HEK293 (cell line): ENCODE data around the gene IDH3B.

Source experiments
- TF ChIP-seq, protein P1 (sequence below): fragments of 450-650 bp; formaldehyde crosslinking; IDR thresholded peaks from 2 replicates; pipeline ENCODE4 v1.5.1; 2016; ENCODE audit warnings: missing biosample characterization, missing genetic modification characterization, borderline replicate concordance
- TF ChIP-seq, protein P2 (sequence below): fragments of 450-650 bp; formaldehyde crosslinking; IDR thresholded peaks from 2 replicates; pipeline ENCODE4 v1.5.1; 2016; ENCODE audit warnings: missing biosample characterization, missing genetic modification characterization

DNA sequence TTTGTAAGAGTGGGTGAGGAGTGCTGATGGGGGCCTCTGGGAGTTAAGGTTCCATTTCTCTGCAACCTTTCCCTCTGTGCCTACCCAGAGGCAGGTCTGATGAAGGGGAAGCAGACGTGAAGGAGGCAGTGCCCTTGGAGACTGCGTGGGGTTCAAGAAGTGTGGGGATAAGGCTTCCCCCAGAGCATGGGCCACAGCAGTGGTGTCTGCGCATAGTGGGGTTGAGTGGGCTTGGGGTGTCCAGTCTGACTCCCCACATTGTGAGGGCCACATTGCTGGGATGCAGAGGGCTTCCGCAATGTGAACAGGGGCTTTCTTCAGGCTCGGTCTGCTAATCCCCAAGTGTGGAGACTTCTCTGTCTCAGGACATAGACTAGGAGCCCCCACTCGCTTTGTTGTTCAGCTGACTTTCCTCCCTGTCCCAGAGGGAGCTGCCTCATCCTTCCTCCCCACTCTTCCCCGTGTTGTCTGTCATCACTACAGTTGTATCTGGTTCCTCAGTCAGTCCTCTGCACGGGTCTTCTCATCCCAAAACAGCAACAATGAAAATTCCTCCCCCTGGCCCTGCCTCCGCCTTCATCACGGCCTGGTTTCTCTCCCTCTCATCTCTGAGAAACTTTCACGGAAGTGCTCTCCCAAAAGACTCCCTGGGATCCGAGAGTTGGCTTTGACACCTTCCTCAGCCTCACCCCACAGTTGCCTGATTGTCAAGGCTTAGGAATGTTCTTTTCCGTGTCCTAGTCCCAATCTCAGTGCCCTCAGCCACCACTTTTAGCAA is 31.4 kb upstream of the IDH3B start:
- TF ChIP-seq, protein P1, sequence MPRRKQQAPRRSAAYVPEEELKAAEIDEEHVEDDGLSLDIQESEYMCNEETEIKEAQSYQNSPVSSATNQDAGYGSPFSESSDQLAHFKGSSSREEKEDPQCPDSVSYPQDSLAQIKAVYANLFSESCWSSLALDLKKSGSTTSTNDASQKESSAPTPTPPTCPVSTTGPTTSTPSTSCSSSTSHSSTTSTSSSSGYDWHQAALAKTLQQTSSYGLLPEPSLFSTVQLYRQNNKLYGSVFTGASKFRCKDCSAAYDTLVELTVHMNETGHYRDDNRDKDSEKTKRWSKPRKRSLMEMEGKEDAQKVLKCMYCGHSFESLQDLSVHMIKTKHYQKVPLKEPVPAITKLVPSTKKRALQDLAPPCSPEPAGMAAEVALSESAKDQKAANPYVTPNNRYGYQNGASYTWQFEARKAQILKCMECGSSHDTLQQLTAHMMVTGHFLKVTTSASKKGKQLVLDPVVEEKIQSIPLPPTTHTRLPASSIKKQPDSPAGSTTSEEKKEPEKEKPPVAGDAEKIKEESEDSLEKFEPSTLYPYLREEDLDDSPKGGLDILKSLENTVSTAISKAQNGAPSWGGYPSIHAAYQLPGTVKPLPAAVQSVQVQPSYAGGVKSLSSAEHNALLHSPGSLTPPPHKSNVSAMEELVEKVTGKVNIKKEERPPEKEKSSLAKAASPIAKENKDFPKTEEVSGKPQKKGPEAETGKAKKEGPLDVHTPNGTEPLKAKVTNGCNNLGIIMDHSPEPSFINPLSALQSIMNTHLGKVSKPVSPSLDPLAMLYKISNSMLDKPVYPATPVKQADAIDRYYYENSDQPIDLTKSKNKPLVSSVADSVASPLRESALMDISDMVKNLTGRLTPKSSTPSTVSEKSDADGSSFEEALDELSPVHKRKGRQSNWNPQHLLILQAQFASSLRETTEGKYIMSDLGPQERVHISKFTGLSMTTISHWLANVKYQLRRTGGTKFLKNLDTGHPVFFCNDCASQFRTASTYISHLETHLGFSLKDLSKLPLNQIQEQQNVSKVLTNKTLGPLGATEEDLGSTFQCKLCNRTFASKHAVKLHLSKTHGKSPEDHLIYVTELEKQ = no peak
- TF ChIP-seq, protein P2, sequence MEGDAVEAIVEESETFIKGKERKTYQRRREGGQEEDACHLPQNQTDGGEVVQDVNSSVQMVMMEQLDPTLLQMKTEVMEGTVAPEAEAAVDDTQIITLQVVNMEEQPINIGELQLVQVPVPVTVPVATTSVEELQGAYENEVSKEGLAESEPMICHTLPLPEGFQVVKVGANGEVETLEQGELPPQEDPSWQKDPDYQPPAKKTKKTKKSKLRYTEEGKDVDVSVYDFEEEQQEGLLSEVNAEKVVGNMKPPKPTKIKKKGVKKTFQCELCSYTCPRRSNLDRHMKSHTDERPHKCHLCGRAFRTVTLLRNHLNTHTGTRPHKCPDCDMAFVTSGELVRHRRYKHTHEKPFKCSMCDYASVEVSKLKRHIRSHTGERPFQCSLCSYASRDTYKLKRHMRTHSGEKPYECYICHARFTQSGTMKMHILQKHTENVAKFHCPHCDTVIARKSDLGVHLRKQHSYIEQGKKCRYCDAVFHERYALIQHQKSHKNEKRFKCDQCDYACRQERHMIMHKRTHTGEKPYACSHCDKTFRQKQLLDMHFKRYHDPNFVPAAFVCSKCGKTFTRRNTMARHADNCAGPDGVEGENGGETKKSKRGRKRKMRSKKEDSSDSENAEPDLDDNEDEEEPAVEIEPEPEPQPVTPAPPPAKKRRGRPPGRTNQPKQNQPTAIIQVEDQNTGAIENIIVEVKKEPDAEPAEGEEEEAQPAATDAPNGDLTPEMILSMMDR (tag by site-specific recombination) = no peak
